SH-SY5Y (cell line): ENCODE measurements around the gene MEI4.

Source experiments
- GATA2 ChIP-seq: IDR thresholded peaks from 2 replicates; pipeline ENCODE4 v1.6.1; 2011; ENCODE audit warnings: mild to moderate bottlenecking, low read depth, low read length
- GATA3 ChIP-seq: IDR thresholded peaks from 2 replicates; pipeline ENCODE4 v1.6.1; 2011; ENCODE audit warnings: low read depth, mild to moderate bottlenecking, low read length, moderate library complexity

- TF ChIP-seq GATA2 (no peak), GATA3 (no peak)
These were observed 160.3 kb downstream of the MEI4 start for GRCh38 chr6:77813090-77813489.
